ENCODE measurements around the gene DENND1A.
A peak's percentile ranks its signal among the peaks of the same experiment; 100 is the strongest.
"Not testable (repeated sequence)": the region's sequence is repeated elsewhere in the genome, so short reads cannot be mapped to it uniquely, and the experiment has no call there.

The DENND1A gene

DNA sequence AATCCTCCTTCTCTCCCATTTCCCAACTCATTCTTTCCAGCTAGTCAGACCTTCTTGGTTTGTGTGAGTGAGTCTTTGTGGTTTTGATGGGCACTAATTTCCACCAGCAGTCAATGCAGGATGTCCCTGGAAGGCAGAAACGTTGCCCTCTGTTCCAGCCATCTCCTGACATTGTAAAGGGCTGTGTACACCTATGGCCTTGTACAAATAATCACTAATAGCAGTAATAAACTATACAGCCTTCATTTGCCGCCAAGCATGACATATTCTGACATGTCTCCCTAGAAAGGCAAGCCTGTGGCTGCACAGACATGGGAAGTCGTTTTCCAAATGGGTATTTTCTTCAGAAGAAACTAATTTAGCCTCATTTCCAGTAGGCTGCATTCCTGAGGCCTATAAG lies 18.4 kb upstream of the DENND1A start:
- no peak for DNase-seq

DNA sequence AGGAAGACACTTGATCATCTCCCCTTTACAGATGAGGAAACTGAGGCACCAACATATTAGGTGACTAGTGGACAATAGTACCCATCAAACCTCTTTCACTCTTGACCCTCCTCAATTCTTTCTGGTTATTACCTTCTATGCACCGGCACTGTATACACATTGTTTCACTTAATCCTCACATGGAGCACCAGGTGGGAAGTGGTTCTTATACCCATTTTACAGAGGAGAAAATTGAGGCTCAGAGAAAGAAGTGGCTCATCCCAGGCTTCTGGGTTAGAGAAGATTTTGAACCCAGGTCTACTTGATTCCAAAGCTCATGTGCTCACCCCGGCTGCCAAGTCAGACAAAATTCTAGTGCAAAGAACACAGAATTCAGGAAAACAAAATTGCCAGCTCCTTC lies 17.4 kb upstream of the DENND1A start:
- no peak for DNase-seq

DNA sequence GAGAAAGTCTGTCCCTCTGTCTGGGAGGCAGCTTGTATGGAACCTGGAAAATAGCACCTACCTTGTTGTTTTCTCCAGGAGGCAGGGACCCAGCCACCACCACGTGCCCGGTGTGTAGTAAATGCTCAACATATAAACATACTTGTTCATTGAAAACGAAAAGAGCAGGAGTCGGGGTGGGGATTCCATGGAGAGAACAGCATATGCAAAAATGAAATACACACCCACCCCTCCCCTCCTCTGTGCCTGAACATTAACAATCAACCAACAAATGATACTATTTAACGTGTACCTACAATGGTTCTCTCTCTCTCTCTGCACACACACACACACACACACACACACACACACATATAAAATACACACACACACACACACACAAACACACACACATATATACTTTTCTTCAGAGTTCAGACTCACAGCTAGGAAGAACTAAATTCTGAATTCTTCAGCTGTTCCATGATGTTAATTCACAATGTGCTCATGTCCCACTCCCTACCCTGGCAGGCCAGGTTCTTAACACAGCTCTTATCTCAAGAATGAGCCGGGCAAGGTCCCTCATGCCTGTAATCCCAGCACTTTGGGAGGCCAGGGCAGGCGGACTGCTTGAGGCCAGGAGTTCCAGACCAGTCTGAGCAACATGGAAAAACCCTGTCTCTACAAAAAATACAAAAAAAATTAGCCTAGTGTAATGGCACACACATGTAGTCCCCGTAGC lies 16.3 kb upstream of the DENND1A start:
- no peak for DNase-seq

DNA sequence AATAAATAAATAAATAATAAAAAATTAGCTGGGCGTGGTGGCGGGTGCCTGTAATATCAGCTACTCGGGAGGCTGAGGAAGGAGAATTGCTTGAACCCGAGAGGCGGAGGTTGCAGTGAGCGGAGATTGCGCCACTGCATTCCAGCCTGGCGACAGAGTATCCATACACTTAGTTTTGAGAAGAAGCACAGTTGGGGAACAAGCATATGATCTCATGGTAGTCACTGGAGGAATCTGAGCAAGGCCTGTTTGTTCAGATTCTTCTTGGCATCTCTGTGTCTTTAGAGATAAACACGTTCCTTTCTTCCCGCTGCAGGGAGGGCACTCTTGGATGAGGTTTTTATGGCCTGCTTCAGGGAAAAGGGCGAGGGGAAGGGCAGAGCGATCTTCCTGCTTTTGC lies 15.6 kb upstream of the DENND1A start:
- no peak for DNase-seq

DNA sequence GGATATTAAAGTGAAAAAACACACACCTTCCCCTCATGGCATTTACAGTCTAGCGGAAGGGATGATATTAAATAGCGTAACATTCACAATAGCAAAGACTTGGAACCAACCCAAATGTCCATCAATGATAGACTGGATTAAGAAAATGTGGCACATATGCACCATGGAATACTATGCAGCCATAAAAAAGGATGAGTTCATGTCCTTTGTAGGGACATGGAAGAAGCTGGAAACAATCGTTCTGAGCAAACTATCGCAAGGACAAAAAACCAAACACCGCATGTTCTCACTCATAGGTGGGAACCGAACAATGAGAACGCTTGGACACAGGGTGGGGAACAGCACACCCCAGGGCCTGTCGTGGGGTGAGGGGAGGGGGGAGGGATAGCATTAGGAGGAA lies 14.5 kb upstream of the DENND1A start:
- not testable (repeated sequence) for DNase-seq

DNA sequence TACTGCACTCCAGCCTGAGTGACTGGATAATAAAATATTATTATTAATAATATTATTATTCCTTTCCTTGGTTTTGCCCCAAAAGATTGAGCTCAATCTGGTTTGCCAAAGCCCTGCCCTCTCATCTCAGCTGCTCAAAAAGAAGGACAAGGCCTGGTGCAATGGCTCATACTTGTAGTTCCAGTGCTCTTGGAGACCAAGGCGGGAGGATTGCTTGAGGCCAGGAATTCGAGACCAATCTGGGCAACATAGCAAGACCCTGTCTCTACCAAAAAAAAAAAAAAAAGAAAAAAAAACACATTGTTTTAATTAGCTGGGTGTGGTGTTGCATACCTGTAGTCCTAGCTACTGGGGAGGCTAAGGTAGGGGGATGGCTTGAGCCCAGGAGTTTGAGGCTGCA lies 13.7 kb upstream of the DENND1A start:
- no peak for DNase-seq

DNA sequence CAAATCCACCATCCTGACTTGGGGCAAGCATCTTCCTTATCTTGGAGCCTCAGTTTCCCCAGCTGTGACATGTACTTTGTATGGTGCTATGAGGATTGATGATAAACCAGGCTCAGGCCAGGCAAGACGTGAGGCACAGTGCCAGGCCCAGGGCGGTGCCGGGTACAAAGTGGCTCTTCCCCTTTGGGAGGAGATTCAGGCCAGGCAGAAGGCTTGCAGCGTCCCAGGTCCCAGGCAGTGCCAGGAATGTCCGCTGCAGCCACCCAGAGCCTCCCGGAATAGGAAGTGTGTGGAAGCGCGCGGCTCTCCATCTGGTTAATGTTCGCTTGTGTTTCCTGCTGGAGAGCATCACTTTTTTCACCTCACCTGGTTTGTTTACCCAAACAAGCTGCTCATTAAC lies 12.6 kb upstream of the DENND1A start:
- DNase-seq = no peak

DNA sequence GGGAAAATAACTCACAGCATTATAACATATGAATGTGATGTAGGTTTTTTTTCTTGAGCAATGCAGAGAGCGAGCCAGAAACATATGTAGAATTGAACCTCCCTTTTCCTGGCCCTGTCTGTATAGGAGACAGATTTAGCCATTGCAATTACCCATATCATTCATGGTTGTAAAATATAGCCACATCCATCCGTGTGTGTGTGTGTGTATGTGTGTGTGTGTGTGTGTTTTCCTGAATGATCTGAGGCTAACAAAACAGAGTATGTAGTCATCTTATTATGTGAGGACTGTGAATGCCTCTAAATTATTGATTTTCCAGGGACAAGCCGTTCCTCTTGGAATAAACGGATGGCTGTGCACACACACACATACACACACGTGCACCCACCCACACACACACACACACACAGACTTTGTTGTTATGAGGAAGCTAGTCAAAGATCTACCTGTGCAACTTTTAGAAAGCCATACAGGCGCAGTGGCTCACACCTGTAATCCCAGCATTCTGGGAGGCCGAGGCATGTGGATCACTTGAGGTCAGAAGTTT lies 11.7 kb upstream of the DENND1A start:
- no peak for DNase-seq

DNA sequence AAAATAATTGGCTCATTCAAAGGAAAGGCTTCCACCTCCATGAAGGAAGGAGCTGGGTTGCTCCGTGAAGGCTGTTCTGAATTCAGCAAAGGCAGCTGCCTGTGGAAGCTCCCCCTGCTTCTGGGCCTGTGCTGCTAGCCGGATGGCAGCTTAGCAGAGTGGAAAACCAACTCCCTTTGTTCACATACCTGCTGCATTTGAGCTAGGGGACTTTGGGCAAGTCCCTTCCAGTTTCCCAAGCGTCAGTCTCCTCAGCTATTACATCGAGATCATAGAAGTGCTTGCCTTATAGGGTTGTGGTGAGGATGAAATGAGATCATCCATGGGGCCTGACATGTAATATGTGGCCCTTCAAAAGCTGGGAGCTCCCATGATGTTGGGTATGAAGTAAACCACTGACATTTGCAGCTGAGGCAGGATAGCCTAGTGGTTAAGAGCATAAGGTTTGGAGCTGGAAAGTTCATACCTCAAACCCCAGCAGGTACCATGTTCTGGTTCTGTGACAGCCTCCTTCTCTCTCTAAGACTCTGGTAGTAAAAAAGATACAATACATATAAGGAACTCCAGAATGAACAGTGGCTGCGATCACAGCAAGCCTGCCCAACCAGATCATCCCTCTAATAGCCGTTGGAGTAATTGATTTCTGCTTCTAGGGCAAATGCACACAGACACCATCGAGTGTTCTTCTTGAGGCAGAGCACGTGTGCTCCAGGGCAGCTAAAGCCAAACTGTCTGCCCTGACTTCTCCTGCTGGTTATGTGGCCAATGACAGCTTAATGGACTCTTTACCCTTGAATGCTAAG lies 11.0 kb upstream of the DENND1A start:
- no peak for DNase-seq

DNA sequence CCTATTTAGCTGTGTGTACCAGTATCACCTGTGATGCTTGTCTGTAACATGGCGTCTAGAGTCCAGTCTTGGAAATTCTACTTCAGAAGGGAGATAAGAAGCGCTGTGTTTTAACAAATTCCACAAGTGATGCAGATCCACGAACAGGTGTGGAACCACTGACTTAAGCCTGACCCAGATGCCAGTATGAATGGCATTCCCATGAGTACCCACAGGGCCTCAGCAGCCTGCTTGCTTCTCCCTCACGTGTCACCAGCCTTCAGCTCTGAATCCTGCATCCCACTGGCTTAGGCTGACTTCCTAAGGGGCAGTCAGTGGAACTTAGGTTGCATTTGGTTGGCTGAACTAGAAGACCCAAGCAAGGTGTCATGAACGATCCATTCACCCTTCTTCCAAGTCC lies 8.5 kb upstream of the DENND1A start:
- no peak for DNase-seq

DNA sequence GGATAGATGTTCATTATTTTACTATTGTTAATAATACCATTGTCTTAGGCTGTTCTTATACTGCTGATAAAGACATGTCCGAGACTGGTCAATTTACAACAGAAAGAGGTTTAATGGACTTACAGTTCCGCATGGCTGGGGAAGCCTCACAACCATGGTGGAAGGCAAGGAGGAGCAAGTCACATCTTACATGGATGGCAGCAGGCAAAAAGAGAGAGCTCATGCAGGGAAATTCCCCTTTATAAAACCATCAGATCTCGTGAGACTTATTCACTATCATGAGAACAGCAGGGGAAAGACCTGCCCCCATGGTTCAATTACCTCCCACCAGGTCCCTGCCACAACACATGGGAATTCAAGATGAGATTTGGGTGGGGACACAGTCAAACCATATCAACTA lies 6.6 kb upstream of the DENND1A start:
- not testable (repeated sequence) for DNase-seq

DNA sequence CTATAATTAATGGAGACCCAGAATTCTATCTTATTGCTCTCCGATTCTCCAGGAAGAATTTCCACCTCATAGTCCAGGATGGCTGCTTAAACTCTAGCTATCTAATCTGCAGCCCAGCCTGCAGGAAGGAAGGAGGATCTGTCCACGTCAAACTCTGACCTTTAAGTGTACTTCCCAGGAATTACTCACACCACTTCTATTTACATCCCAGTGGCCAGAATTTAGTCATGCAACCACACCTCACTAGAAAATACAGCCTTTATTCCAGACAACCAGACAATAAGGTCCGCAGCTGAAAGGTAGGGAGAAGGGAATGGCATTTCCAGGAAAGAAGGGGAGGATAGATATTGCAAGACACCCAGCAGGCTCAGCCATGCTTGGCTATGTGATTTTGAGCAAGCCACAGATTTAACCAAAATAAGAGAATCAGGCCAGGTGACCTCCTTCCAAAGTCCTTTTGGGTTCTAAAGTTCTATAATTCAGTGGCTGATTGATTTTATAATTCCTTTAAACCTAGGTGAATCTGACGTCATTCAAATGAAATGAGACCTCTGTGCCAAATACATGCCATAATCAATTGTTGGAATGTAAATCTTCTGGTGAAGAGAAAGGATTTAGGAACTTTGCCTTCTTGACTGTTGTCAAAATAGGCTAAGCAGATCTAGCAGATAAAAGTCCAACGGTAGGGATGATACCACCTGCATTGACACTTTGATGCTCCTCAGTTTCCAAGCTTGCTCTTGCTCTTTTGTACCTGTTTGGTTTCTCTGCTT lies 3.7 kb upstream of the DENND1A start:
- DNase-seq = peak in 1 of 4 experiments; percentile 25

DNA sequence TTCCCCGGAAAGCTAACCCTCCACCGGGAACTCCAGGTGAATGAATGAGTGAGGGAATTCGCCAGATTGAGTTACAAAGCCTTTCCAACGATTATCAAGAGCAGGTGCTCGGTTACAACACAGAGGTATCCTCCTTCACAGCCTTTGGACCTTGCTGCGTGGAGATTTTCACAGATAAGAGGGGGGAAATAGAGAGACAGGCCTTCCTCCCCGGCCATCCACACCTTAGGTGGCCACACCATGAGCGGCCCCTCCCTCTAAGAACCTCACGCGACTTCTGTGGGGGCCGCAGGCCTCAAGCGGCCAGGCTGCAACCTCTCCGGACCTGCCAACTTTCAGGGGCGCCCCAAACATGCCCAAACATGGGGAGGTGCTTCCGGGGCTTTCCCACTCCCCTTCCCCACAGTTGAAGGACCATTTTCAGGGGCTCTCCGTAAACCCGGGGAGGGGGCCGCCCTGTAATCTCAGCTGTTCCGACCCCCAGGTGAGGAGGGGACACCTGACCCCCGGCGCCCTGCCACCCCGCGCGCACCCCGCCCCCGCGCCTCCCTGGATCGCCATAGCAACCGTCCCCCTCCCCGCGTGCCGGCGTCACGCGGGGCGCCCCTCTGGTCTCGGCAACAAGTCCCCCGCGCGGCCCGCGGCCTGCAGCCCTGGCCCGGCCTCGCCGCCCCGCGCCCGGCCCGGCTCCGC lies 603 bp downstream of the DENND1A start:
- peak in 3 of 4 experiments; percentile 13 to 21 (median 14) for DNase-seq

DNA sequence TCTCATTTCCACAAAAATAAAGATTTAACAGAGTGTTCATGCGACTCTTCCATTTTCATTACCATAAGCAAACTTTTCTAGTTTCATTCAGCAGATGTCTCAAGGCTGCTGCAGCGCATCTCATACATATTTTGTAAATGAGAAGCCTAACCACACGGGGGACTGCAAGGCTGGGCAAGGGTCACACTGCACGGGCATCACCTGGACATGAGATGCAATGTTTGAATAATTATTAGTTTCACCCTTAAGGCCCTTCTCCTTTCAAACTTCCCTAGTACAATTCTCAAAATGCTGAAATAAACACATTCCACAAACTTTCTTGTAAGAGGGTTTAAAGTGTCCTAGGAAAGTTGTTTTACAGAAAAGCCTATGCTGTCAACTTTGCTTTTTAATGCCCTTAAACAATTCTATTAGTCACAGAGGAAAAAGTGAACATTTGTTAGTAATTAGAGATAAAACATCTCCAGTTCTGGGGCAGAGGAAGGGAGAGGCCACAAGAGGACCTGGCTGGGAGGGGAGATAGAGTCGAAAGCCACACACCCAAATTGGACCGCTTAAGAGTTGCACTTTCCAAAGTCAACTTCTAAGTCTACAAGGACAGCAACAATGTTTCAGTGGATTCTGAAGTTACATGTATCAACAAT lies 1.3 kb downstream of the DENND1A start:
- DNase-seq = peak in 1 of 4 experiments; percentile 19

DNA sequence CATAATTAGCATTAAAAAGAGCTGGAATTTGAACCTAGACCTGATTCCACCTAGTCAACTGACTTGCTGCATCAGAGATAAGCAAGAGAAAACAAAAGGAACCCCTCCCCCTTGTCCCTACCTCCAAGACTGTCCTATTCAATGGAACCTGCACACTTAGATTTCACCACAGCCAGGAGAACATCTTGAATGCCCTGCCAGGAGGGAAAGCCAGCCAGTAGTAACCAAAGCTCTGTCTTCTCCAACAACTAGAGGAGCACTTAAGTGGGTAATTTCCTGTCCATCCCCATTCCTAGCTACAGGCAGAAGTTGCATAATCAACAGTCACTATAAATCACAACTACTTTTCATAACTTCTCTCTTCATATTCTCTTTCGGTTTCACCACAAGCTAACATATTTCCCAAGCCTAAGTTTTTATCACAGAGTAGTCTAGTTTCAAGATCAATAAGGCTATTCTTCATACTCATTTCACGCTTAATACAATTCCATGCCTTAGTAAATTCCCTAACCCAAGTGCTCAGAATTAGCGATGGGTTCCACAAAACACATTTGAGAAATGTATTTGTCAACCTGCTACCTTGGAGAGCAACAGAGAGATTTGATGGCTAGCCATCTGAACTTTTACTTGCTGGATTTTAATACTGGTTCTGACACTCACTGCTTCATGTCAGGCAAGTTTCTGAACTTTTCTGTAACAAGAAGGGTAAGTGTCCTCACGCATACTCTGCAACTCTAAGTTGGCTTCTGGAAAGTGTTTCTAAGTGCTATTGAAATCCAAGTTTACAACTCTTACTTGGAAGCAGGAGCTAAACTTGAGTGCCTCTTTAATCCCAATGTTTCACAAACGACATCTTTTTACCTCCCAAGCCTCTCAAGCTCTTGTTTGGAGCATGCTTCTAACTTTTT lies 2.0 kb downstream of the DENND1A start:
- DNase-seq = peak; percentile 40 to 83 (median 60)

DNA sequence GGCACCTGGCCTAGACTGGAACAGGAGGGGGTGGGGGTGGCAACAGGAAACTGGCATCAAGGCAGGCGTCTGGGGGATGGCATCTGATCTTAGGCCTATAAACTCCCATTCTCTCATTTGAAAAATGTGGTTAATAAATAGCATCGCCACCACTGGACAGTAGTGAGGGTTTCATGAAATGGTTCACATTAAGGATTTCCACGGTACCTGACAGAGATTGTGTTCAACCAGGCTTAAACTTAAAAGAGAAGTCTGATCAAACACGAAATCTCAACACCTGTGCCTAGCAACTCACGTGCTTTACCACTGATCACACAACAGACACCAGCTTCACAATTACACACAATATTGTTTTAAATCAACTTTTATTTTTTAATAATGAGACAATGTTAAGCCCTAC lies 3.0 kb downstream of the DENND1A start:
- DNase-seq = no peak

DNA sequence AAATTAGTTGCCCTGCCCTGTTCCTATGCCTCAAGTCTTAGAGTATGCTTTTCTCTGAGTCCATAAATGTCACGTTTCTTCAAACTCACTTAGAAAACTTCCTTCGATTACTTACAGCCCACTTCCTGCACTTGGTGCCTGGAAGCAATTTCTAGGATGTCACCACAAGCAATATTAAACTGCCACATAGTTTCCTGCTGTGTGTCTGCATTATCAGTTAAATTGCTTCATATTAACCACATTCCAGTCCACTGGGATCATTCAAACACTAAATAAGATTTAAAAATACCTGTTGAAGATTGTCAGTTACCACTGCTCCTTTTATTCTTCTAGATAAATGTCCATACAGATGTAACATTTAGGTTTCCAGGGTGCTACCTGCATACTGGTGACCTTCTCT lies 4.1 kb downstream of the DENND1A start:
- no peak for DNase-seq

DNA sequence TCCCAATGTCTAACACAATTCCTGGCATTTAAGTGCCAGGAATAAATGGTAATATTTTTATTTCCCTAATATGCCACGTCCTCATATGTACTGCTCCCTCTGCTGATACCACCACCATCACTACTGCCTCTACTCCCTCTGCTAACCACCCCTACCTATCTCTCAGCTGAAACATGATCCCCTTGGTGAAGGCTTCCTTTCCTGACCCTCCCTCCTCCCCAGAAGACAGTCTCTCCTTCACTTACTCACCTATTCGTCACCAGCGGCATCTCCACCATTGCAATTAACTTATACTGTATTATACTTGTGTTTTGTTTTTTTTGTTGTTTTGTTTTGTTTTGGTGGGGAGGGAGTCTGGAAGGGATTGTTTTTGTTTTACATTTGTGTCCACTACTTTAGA lies 4.8 kb downstream of the DENND1A start:
- no peak for DNase-seq

DNA sequence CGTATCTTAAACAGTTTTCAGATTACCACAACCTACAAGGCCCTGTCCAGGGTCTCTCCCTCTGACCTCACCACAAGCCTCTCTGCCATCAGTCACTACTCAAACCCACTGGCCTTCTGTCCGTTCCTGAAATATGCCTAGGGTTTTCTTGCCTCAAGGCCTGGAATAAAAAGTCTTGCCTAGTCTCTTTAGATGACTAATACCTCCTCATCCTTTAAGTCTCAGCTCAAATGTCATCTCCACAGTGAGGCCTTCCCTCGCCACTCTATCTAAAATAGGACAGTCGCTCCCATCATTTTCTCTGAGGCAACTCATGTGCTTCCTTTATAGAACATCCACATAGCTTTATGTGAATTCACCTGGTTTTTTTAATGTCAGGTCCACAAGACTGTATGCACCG lies 5.2 kb downstream of the DENND1A start:
- DNase-seq = no peak

DNA sequence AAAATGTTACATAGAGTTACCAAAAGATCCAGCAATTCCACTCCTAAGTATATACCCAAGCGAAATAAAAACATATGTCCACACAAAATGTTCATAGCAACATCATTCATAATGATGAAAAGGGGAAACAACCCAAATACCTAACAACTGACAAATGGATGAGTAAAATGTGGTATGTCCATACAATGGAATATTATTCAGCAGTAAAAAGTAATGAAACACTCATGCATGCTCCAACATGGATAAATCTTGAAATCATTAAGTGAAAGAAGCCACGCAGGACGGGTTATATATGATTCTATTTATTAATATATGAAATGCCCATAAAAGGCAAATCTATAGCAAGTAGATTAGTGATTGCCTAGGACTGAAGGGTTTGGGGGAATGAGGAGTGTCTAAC lies 6.0 kb downstream of the DENND1A start:
- DNase-seq = no peak

DNA sequence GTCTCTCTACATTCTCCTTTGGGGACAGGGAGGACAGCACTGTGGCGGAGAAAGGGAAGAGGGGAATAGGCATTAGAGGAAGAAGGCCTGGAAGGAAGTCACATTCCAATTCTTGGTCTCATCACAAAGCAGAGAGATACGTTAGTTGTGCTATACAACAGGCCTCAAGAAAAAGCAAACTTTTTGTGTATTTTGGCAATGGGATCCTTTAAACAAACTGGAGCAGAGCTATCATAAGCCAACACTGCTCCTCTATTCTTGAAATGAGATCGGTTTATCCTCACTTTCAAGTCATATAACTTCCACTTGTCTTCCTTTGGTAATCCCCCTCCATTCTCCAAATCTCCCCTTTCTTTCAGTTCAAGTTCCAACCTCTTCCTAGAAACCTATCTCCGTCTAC lies 6.5 kb downstream of the DENND1A start:
- no peak for DNase-seq

Measured in suppressor macrophage (primary cell).